Neural cell (in vitro differentiated cells): Measurements from ENCODE around the gene PSPH. TPM values are rescaled to one million over a fixed set of nuclear protein-coding genes. Genes with fewer than 3 reads are reported as not detected.

Experiments used
- H2AFZ ChIP-seq: fragments of 200-600, 300-800 bp; sonication (generic), shearing (Covaris generic); 2 replicates; pipeline ENCODE4 v1.6.0; 2014; ENCODE audit warnings: low read depth, mild to moderate bottlenecking, antibody characterized with exemption, low read length, moderate library complexity
- H3F3A ChIP-seq: fragments of 200-600 bp; shearing (Covaris generic); 2 replicates; pipeline ENCODE4 v1.6.1; 2016; ENCODE audit warnings: mild to moderate bottlenecking, moderate library complexity, mixed read lengths, antibody characterized with exemption, low read length; ENCODE audit not compliant: insufficient read depth, poor library complexity, severe bottlenecking
- H3K27ac ChIP-seq: fragments of 200-600, 300-800 bp; sonication (generic), shearing (Covaris generic); 2 replicates; pipeline ENCODE4 v1.5.1; 2014; ENCODE audit warnings: mild to moderate bottlenecking, low read length, moderate library complexity
- H3K27me3 ChIP-seq: fragments of 300-800, 200-600 bp; sonication (generic), shearing (Covaris generic); 2 replicates; pipeline ENCODE4 v1.6.0; 2014; ENCODE audit warnings: mild to moderate bottlenecking, low read depth, low read length, moderate library complexity; ENCODE audit not compliant: insufficient read depth
- H3K36me3 ChIP-seq: fragments of 300-800, 200-600 bp; sonication (generic), shearing (Covaris generic); 2 replicates; pipeline ENCODE4 v1.5.1; 2014; ENCODE audit warnings: mild to moderate bottlenecking, antibody characterized with exemption, low read length, moderate library complexity; ENCODE audit not compliant: insufficient read depth
- H3K4me2 ChIP-seq: fragments of 300-800, 200-600 bp; sonication (generic), shearing (Covaris generic); 2 replicates; pipeline ENCODE4 v1.6.0; 2014; ENCODE audit warnings: mild to moderate bottlenecking, low read length
- H3K4me3 ChIP-seq: fragments of 300-800, 200-600 bp; sonication (generic), shearing (Covaris generic); 2 replicates; pipeline ENCODE4 v1.5.1; 2014; ENCODE audit warnings: mild to moderate bottlenecking, low read length, moderate library complexity
- H3K79me2 ChIP-seq: fragments of 200-600 bp; shearing (Covaris generic); replicated peaks from 2 replicates; pipeline ENCODE4 v1.6.0; 2014; ENCODE audit warnings: mild to moderate bottlenecking, low read length, moderate library complexity; ENCODE audit not compliant: insufficient read depth
- H3K9ac ChIP-seq: fragments of 300-800, 200-600 bp; sonication (generic), shearing (Covaris generic); 2 replicates; pipeline ENCODE4 v1.6.1; 2016; ENCODE audit warnings: mild to moderate bottlenecking, low read length, mixed read lengths
- H3K9me2 ChIP-seq: fragments of 200-600 bp; shearing (Covaris generic); 2 replicates; pipeline ENCODE4 v1.6.1; 2016; ENCODE audit warnings: mild to moderate bottlenecking, low read length, mixed read lengths; ENCODE audit not compliant: insufficient read depth
- H3K9me3 ChIP-seq: fragments of 200-600, 300-800 bp; sonication (generic), shearing (Covaris generic); 2 replicates; pipeline ENCODE4 v1.6.1; 2016; ENCODE audit warnings: mild to moderate bottlenecking, mixed run types, low read length, moderate library complexity, mixed read lengths
- H4K20me1 ChIP-seq: fragments of 200-600 bp; shearing (Covaris generic); 2 replicates; pipeline ENCODE4 v1.6.1; 2016; ENCODE audit warnings: mild to moderate bottlenecking, mixed run types; ENCODE audit not compliant: insufficient read depth
- EP300 ChIP-seq: fragments of 450-650 bp; conservative IDR thresholded peaks from 2 replicates; pipeline ENCODE4 v1.6.1; 2014; ENCODE audit warnings: antibody characterized with exemption, mild to moderate bottlenecking, moderate library complexity; ENCODE audit not compliant: poor library complexity, severe bottlenecking
- EZH2 ChIP-seq: fragments of 200-600, 300-800 bp; shearing (Covaris generic), sonication (generic); IDR thresholded peaks from 2 replicates; pipeline ENCODE4 v1.6.1; 2014; ENCODE audit warnings: antibody characterized with exemption, low read length, borderline replicate concordance, mild to moderate bottlenecking; ENCODE audit not compliant: insufficient read depth, poor library complexity, severe bottlenecking
- MXI1 ChIP-seq: fragments of 450-650 bp; conservative IDR thresholded peaks from 2 replicates; pipeline ENCODE4 v1.6.1; 2014; ENCODE audit warnings: antibody characterized with exemption, mild to moderate bottlenecking; ENCODE audit not compliant: poor library complexity, severe bottlenecking
- POLR2AphosphoS5 ChIP-seq: IDR thresholded peaks from 2 replicates; pipeline ENCODE4 v1.6.1; 2012
- RAD21 ChIP-seq: fragments of 450-650 bp; conservative IDR thresholded peaks from 2 replicates; pipeline ENCODE4 v1.6.1; 2014; ENCODE audit warnings: antibody characterized with exemption, mild to moderate bottlenecking, moderate library complexity
- REST ChIP-seq: IDR thresholded peaks from 2 replicates; pipeline ENCODE4 v1.6.1; 2012; ENCODE audit warnings: borderline replicate concordance
- SMC3 ChIP-seq: fragments of 450-650 bp; conservative IDR thresholded peaks from 2 replicates; pipeline ENCODE4 v1.6.1; 2014; ENCODE audit warnings: antibody characterized with exemption, mild to moderate bottlenecking, moderate library complexity; ENCODE audit not compliant: poor library complexity
- TAF1 ChIP-seq: IDR thresholded peaks from 2 replicates; pipeline ENCODE4 v1.6.1; 2012; ENCODE audit warnings: low read depth
- polyA plus RNA-seq: library from polyadenylated mRNA; depleted of rRNA; stranded (reverse); fragments of >200 nt; gene quantifications from 2 replicates; pipeline ENCODE4 v1.2.3, GENCODE V29; 2014
- TF ChIP-seq, protein P1 (sequence below): fragments of 450-650 bp; IDR thresholded peaks from 2 replicates; pipeline ENCODE4 v1.5.1; 2014; ENCODE audit warnings: antibody characterized with exemption, mild to moderate bottlenecking, moderate library complexity; ENCODE audit not compliant: poor library complexity, severe bottlenecking

PSPH gene
- polyA plus RNA-seq, 1 donor from 2014 or later, result 24.0 TPM

DNA sequence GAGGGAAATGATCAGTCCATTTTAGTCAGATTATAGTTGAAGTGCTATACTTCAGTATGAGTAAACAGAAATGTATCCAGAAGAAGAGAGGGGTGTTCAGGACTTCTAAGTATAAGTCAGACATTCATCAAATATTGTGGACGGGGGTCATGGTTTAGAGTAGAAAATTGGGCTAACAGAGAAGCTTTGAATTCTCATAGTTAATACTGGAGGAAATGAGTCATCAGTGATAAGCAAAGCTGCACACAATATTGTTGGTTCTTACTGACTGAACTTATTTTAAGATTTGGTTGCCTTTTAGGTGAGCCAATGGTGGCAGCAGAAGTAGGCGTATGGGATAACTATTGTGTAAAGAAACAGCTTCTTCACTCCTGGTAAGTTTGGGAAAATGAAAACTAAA, 11.1 kb upstream of the PSPH start:
- no peaks in the 10 kb centered on the region for H3K9me2 ChIP-seq
- H3K27me3 ChIP-seq, result no peaks in the 10 kb centered on the region
- TF ChIP-seq REST (no peak), EZH2 (no peak), SMC3 (no peak), EP300 (no peak), RAD21 (no peak), POLR2AphosphoS5 (no peak), TAF1 (no peak), MXI1 (no peak)
- TF ChIP-seq, protein P1, sequence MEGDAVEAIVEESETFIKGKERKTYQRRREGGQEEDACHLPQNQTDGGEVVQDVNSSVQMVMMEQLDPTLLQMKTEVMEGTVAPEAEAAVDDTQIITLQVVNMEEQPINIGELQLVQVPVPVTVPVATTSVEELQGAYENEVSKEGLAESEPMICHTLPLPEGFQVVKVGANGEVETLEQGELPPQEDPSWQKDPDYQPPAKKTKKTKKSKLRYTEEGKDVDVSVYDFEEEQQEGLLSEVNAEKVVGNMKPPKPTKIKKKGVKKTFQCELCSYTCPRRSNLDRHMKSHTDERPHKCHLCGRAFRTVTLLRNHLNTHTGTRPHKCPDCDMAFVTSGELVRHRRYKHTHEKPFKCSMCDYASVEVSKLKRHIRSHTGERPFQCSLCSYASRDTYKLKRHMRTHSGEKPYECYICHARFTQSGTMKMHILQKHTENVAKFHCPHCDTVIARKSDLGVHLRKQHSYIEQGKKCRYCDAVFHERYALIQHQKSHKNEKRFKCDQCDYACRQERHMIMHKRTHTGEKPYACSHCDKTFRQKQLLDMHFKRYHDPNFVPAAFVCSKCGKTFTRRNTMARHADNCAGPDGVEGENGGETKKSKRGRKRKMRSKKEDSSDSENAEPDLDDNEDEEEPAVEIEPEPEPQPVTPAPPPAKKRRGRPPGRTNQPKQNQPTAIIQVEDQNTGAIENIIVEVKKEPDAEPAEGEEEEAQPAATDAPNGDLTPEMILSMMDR, result no peak
- H3K4me2 ChIP-seq, result no peak overlapping the region
- H3K27ac ChIP-seq, result no peak overlapping the region
- H3F3A ChIP-seq, result peaks cover 4% of the 10 kb centered on the region
- H2AFZ ChIP-seq, result no peak overlapping the region
- no peaks in the 10 kb centered on the region for H3K9me3 ChIP-seq
- peaks cover 3% of the 10 kb centered on the region for H3K79me2 ChIP-seq
- H3K4me3 ChIP-seq, result no peak overlapping the region
- H3K9ac ChIP-seq, result no peak overlapping the region
- no peaks in the 10 kb centered on the region for H4K20me1 ChIP-seq
- H3K36me3 ChIP-seq, result peaks cover 11% of the 10 kb centered on the region

- H3K9me2 ChIP-seq, result no peaks in the 10 kb centered on the region
- H3K9me3 ChIP-seq, result no peaks in the 10 kb centered on the region
- H3K4me3 ChIP-seq, result no peak overlapping the region
- H3K79me2 ChIP-seq, result peaks cover 29% of the 10 kb centered on the region
- TF ChIP-seq REST, result no peak
- no peak for TF ChIP-seq EP300
- no peak for TF ChIP-seq SMC3
- no peak for TF ChIP-seq MXI1
- no peak for TF ChIP-seq RAD21
- TF ChIP-seq POLR2AphosphoS5, result no peak
- TF ChIP-seq EZH2, result no peak
- TF ChIP-seq, protein P1, result no peak
- TF ChIP-seq TAF1, result no peak
- no peaks in the 10 kb centered on the region for H3K27me3 ChIP-seq
- peaks cover 15% of the 10 kb centered on the region for H3K36me3 ChIP-seq
- no peak overlapping the region for H3K27ac ChIP-seq
- H3F3A ChIP-seq, result peaks cover 3% of the 10 kb centered on the region
- H3K9ac ChIP-seq, result no peak overlapping the region
- H3K4me2 ChIP-seq, result no peak overlapping the region
- no peak overlapping the region for H2AFZ ChIP-seq
- no peaks in the 10 kb centered on the region for H4K20me1 ChIP-seq
Observed at GRCh38 chr7:56053993-56054392, 2.7 kb upstream of the PSPH start.
